GM06990 (cell line): ENCODE measurements around the gene NSUN6.

Source experiments
- DNase-seq: peaks from one replicate; pipeline ENCODE4 v3.0.0-alpha.2; 2011; ENCODE audit not compliant: insufficient read length; ENCODE audit errors: extremely low read depth
- H3K27me3 ChIP-seq: replicated peaks from 2 replicates; pipeline ENCODE4 v1.6.0; 2011; ENCODE audit warnings: low read length; ENCODE audit not compliant: control insufficient read depth, insufficient read depth
- H3K36me3 ChIP-seq: 2 replicates; pipeline ENCODE4 v1.5.1; 2011; ENCODE audit warnings: low read length; ENCODE audit not compliant: control insufficient read depth, insufficient read depth
- H3K4me3 ChIP-seq: replicated peaks from 2 replicates; pipeline ENCODE4 v1.5.1; 2011; ENCODE audit warnings: low read depth, mild to moderate bottlenecking, control low read depth, low read length
- TF ChIP-seq, protein P1 (sequence below): IDR thresholded peaks from 2 replicates; pipeline ENCODE4 v1.5.1; 2011; ENCODE audit warnings: low read length, control low read depth, mild to moderate bottlenecking, inconsistent platforms; ENCODE audit not compliant: insufficient read depth, poor library complexity, severe bottlenecking

NSUN6 gene

GRCh38 chr10:18542832-18543231, 108.6 kb downstream of the NSUN6 start:
- DNase-seq: no peak
- peaks cover 2% of the 10 kb centered on the region for H3K36me3 ChIP-seq
- TF ChIP-seq, protein P1, sequence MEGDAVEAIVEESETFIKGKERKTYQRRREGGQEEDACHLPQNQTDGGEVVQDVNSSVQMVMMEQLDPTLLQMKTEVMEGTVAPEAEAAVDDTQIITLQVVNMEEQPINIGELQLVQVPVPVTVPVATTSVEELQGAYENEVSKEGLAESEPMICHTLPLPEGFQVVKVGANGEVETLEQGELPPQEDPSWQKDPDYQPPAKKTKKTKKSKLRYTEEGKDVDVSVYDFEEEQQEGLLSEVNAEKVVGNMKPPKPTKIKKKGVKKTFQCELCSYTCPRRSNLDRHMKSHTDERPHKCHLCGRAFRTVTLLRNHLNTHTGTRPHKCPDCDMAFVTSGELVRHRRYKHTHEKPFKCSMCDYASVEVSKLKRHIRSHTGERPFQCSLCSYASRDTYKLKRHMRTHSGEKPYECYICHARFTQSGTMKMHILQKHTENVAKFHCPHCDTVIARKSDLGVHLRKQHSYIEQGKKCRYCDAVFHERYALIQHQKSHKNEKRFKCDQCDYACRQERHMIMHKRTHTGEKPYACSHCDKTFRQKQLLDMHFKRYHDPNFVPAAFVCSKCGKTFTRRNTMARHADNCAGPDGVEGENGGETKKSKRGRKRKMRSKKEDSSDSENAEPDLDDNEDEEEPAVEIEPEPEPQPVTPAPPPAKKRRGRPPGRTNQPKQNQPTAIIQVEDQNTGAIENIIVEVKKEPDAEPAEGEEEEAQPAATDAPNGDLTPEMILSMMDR: no peak

GRCh38 chr10:18540195-18540594, 111.2 kb downstream of the NSUN6 start:
- TF ChIP-seq, protein P1: no peak
- peaks cover 2% of the 10 kb centered on the region; the same call in 1 of the 2 replicates for H3K36me3 ChIP-seq
- H3K4me3 ChIP-seq: no peak overlapping the region
- DNase-seq: no peak
- H3K27me3 ChIP-seq: no peaks in the 10 kb centered on the region

More at GRCh38 chr10:18542832-18543231, 108.6 kb downstream of the NSUN6 start:
- Histone ChIP-seq H3K4me3 (no peak overlapping the region), H3K27me3 (no peaks in the 10 kb centered on the region)

DNA sequence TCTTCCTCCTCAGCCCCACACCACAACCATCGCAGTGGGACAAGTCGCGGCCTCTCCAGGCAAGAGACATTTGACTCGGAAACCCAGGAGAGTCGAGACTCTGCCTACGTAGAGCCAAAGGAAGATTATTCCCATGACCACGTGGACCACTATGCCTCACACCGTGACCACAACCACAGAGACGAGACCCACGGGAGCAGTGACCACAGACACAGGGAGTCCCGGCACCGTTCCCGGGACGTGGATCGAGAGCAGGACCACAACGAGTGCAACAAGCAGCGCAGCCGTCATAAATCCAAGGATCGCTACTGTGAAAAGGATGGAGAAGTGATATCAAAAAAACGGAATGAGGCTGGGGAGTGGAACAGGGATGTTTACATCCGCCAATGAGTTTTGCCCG, 112.1 kb downstream of the NSUN6 start:
- no peak for DNase-seq
- Histone ChIP-seq H3K36me3 (peaks cover 2% of the 10 kb centered on the region; the same call in 1 of the 2 replicates), H3K4me3 (no peak overlapping the region), H3K27me3 (no peaks in the 10 kb centered on the region)
- TF ChIP-seq, protein P1: no peak

GRCh38 chr10:18533896-18534295, 117.5 kb downstream of the NSUN6 start:
- no peak for DNase-seq
- Histone ChIP-seq H3K4me3 (no peak overlapping the region), H3K27me3 (no peaks in the 10 kb centered on the region), H3K36me3 (no peaks in the 10 kb centered on the region)
- TF ChIP-seq, protein P1: no peak

DNA sequence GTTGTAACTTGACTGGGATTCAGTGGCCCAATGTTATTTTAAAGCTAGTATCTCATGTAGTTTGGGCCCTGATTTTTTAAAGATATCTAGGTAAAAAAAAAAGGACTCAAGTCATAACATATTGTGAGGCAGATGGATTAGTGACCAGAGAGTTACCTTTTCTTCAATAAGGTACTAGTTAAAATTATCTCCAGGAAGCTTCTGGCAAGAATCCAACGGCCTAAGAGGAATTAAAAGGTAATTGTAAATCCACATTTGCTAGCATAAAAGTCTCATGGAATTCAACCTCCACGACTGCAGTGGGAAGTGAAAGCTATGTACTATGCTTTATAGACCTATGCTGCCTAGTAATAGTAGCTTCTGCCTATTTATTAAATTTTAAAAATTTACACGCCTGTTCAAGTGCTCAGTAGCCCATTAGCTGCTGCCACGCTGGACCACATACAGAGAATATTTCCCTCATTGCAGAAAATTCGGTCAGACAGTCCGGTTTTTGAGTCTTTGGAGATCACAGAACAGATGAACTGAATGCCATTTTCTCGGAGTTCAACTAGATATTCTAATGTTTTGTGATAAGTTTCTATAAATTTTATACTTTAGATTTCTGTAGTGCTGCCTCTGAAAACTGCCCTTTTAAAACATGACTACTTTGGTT, 118.4 kb downstream of the NSUN6 start:
- Histone ChIP-seq H3K36me3 (no peaks in the 10 kb centered on the region), H3K27me3 (no peaks in the 10 kb centered on the region), H3K4me3 (no peak overlapping the region)
- TF ChIP-seq, protein P1: no peak
- DNase-seq: no peak
